Stimulated activated CD4-positive, alpha-beta T cell treated with anti-CD3 and anti-CD28 coated beads, Interleukin-4, amount 100 ng/mL, for 24 hours (primary cell): ENCODE data around the gene CSRNP3.

ENCODE experiments used
- DNase-seq: peaks from one replicate; pipeline ENCODE4 v3.0.0-alpha.2; 2020

Gene CSRNP3

DNA sequence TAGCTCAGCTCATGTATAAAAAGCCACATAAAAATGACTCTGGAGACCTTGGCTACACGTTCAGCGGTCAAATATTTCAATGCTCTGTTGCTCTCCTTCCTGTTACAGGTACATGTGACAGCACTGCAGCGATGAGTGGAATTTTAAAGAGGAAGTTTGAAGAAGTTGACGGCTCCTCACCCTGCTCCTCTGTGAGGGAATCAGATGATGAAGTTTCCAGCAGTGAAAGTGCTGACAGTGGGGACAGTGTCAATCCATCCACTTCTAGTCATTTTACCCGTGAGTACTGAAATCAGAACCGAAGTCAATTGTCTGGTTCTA is 125.4 kb downstream of the CSRNP3 start:
- no peak for DNase-seq

DNA sequence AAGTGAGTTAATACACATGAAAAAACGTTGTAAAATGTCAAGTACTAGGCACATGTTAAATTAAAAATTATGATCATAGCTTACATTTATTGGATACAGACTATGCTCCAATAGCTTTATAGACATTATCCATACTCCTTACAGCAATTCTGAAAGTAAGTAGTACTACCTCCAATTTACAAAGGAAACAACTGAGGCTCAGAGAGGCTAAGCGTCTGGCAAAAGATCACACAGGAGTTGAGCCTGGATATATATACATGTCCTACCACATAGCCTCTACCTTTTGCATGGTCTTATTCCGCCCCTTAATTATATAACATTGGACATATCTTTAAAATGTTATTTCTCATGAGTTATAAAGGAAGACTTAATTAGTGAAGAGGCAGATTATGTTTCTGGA is 127.3 kb downstream of the CSRNP3 start:
- no peak for DNase-seq

DNA sequence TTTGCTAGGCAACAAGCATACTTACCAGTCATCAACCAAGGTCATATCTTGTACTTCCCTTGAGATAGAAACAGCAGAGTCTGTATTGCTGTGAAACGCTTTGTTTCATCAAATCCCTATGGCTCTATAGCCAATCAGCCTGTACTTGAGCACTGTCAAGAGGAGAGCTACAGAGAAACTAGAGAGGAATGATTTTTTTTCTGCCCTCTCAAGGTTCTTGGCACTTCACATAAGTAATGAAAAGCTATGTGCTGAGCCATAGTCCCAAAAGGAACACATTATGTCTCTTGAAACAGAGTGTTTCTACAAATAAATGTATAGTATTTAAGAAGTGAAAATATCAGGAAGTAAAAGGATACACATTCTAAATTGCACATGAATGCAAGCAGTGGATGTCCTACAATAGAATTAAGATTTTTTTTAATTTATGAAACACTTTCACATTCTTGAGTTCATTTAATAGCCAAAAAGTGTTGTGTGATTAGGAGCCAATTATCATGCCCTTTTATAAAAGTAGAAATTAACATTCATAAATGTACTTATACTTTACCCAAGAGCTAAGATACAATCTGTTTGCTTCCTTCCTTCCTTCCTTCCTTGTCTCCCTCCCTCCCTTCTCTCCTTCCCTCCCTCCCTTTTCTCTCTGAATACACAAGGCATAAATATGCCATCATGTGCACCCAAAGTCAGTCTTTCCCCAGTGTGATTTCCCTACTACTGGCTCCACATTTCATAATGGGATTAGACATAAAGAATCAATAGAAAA is 131.8 kb downstream of the CSRNP3 start:
- DNase-seq: no peak

DNA sequence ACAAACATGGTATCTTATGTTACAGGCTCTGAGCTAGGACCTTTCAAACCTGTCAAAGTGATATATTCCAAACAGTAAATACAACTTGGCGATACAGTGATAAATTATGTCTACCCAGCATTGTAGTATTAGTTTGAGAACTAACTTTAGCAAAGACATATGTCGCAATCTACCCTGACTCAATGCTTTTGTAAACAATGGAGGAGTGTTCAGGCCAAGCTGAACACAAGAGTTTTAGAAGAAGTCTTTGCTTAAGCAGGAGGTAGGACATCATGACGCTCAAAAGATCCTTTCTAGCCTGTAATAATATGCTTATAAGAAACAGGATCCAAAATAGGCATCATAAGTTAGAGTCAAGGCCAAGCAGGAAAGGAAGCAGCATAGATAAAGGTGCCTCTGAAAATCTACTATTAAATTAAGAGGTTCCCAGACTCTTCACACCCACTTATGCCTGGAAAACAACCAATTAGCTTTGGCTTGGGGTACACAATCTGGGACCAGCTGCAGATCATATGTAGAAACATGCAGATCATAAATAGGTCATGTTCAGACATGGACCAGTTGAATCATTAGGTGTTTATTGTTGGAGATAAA is 132.5 kb downstream of the CSRNP3 start:
- no peak for DNase-seq

DNA sequence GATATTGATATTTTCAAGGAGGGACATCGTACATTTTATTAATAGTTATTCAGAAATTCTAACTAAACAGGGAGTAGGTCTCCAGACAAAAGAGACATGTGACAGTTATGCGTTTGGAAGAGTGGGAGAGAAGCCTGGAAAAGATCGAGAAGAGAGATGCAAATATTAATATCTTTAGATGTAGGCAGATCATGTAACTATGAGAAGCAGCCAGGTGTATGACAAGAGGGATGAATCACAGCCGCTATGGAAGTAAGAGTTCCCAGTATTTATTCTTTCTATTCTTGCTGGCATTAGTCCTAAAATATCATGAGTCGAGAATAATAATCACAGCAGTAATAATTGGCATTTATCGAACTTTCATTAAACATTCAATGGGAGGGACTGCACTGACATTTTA is 140.2 kb downstream of the CSRNP3 start:
- no peak for DNase-seq

DNA sequence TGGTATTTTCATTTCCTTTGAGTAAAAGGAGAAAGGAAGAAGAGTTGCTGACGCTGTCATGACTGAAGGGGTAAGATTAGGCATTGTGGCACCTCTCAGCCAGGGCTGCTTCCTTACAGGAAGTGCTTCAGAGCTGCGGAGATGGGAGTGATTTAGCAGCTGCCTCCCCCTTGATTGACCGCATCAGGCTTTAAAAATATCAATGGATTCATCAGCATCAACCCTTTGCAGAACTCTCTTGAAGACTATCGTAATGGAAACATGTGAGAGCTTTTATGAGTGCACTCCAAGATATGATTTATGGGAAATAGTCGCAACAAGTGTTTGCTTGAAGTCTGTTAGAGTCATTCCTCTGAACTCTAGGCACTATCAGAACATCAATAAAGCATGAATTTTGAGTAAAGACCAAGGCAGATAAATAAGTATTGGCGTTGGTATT is 141.1 kb downstream of the CSRNP3 start:
- DNase-seq: no peak

DNA sequence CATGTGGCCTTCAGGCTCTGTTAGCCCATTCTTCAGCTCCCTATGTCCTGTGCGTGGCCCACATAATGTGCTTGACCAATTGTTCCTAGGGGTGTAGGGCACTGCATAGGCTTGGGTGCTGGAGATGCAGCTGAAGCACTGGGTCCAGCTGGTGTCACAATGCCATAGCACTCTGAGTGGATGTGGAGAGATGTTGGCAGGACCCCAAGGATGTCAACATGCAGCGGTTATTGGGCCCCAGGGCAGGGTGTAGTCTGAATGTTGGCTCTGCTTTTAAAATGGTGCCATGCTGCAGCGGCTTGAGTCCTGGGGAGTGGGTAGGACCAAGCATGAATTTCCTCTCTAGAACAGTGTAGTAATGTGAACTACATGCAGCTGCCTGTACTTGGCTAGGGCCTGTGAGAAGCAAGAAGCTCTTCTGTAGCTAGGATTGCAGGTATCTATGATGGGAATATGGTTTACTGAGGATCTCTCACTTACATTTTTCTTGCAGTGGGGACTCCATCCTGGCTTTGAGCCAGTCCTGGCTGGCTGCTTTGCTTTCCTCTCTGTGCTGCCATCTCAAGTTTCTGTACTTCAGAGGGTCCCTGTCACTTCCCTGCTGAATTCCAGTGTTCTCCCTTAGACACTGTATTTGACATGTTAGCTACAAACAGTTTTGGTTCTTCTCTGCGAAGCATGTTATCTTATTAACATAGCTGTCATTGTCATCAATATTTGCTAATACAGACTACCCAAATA is 148.4 kb downstream of the CSRNP3 start:
- DNase-seq: no peak

DNA sequence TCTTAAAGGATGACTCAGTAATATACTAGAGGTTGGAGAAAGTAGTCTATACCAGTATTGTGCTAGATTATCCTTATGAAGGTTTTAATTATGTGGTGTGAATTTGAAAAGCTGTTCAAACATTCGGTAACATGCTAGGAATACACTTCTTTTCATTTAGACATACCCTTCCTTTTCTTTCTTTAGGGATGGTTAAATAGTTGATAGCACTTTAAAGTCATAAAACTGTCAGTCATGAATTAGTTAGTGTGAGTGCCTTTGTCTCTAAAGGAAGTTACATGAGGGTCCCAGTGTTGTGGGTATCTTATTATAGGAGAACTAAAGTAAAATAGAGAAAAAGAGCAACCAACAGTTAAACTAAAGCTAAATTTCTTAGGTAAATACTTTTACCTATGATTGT is 149.3 kb downstream of the CSRNP3 start:
- DNase-seq: no peak

DNA sequence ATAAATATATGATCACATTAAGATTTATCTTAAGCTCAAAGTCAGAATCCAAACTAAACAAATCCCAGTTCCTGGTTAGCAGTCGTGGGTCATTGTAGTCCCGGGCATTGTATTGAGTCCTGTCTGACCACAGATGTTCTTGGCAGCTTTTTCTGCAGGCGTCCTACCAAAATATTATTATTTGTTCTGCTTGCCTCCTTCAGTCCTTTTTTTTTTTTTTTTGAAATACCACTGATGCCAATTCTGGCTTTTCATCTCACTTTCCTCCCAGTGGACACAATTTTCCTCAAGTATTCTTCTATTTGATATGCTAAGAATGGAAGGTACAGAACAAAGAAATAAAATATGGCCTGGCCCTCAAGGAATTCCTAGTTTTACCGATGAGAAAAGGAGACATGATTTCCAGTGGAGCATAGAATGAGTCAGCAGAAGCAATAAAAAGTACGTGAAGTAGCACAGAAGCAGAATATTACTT is 151.6 kb downstream of the CSRNP3 start:
- no peak for DNase-seq

DNA sequence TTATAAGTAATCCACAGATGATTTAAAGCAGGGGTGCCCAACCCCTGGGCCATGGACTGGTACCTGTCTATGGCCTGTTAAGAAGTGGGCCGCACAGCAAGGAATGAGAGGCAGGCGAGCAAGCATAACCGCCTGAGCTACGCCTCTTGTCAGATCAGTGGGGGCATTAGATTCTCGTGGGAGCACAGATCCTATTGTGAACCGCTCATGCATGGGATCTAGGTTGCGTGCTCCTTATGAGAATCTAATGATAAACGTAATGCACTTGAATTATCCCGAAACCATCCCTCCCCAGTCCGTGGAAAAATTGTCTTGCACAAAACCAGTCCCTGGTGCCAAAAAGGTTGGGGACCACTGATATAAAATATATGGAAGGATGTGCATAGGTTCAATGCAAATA is 153.7 kb downstream of the CSRNP3 start:
- DNase-seq: no peak

DNA sequence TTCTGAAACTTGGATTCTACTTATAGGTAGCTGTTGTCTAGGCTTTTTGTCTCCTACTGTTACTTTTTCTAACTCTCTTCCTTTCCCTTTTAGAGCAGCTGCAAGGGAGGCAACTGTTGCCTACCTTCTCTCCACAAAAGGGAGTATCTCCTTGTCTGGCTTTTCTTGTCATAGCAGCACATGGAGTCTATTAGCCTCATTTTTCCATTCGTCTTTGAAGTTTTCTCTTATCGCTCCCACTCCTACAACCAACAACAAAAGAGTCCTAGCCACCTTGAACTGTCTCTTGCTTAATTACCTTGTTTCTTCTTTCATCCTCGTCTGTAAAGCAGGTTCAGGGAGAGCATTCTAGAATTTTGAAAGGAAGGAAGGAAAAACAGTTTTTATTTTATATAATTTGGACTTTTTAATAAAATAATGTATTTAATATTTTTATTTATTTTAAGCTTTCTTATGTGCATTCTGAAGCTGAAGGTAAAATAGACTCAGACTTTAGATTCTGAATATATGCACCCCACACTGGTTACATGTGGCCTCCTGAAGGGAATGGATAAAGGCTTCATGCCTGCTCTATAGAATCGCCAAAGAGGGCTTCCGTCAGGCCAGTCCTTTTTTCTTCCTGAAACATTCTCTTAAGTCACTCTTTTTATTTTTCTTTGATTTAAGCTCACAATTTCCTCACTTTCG is 154.4 kb downstream of the CSRNP3 start:
- no peak for DNase-seq

DNA sequence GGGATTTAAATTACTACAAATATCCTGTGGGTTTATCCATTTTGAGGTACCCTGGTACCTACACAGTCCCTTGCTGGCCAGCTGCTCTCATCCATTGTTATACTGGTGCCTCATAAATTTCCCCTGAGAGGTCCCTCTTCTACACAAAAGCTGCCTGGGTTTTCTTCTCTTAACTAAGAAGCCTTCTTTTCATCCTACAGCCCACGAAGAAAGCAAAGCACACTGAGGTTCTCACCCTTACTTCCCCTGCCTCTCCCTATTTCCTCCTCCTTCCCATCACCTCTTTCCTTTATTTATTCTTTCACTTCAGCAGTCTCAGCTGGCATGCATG is 154.9 kb downstream of the CSRNP3 start:
- DNase-seq: no peak

DNA sequence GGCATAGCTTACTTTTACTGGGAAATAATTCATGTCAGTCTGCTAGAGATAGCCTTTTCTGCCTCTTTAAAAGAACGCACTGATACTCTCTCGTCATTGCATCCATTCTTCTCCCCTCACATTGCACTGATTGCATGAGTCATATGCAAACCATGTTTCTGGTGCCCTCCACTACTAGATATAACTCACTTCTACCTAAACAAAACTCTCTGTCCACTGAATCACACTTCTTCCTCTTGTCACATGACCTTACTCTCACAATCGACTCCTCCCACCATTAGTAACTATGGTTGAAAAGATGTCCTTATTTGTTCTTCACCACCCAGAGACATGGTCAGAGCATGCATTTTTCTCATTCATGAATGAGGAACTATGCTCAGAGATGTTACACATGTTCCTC is 158.0 kb downstream of the CSRNP3 start:
- no peak for DNase-seq

DNA sequence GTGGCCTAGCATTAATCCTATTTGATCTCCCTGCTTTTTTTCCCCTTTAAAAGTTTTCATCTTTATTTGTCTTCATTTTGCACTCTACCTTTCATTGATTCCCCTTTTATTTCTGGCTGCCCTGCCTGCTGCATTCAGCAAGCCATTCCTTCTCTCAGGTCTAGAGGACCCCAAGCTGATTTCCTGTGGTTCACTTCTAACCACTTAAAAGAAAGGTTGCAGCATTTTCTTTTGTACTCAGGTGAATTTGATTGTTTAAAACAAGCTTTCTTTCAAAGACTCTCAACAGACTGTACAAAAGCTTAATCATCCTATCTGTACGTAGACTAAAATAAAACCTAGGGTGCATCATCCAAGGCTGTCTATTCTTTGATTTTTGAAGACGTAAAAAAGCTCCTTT is 160.3 kb downstream of the CSRNP3 start:
- DNase-seq: no peak

DNA sequence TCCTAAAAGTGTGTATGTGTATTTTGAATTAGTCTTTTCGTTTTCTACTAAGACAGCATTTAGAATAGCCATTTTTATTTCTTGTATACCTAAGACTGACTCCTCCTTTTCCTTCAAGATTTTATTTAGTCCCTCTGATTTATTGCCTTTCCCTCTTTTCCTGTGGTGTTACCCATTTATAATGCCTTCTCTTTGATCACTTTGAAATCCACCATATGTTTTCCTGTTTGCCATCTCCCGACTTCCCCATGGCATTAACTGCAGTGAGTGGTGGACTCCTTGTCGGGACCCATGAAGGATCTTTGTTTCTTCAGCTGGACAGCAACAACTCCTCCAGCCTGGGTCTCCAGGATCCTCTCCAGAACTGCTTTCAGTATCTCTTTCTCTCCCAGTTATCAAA is 160.7 kb downstream of the CSRNP3 start:
- no peak for DNase-seq

DNA sequence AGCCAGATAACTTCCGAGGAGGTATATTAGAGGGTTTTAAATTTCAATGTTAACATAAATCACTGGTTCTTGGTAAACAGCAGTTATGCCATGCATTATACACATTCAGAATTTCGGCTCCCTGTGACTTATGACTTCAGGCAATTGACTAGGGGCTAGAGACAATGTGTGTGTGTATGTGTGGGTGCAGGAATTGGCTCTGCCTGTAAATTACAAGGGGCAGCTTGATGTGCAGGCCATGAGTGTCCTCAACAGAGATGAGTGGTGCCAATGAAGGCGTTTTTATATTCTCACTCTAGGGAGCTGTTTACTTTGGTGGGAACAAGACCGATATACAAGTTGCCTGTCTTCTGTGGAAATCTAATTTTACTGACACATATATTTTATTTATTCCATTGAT is 161.6 kb downstream of the CSRNP3 start:
- DNase-seq: no peak

DNA sequence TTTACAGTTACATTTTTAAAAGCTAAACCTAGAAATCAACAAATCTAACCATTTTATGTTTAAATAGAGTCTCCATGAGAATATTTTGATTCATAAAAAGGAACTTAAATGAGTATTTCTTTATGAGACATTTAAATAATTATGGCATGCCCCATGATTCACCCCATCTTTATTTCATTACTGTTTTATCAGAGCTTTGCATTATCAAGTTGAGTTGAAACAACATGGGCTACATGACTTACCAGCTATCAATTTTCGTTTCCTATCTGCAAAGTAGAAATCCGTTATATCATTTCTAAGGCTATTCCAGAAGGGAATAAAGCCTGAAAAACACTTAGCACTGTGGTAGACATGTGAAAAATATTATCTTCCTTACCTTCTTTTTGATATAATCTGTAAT is 163.1 kb downstream of the CSRNP3 start:
- DNase-seq: no peak

DNA sequence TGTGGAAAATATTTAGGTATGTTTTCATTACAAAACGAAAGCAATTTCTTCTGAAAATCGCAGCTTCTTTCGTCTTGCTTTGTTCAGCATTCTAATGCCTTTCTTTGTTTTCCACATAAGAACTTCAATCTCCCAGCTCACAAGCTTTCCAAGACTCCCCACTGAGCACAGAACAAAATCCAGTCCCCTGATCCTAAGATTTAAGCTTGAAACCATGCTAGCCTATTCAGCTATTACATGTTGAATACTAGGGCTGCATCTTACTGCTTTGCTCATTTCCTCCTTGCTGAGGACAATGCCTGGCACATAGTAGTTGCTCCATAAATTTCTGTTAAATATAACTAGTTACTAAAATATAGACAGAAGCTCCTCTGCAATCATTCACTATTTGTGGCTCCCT is 163.9 kb downstream of the CSRNP3 start:
- no peak for DNase-seq

DNA sequence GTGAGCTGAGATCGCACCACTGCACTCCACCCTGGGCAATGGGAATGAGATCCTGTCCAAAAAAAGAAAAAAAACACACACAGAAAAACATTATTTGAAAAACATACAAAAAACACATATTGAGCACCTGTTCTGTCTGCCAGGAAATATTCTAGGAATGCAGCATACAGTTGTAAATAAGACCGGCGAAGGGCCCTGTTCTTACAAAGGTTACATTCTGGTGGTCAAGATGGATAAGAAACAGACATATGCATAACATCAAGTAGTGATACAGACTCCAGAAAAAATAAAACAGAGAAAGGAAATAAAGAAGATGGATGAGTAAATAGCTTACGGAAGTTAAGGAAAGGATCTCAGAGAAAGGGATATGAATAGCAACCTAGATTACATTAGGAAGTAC is 164.8 kb downstream of the CSRNP3 start:
- no peak for DNase-seq

DNA sequence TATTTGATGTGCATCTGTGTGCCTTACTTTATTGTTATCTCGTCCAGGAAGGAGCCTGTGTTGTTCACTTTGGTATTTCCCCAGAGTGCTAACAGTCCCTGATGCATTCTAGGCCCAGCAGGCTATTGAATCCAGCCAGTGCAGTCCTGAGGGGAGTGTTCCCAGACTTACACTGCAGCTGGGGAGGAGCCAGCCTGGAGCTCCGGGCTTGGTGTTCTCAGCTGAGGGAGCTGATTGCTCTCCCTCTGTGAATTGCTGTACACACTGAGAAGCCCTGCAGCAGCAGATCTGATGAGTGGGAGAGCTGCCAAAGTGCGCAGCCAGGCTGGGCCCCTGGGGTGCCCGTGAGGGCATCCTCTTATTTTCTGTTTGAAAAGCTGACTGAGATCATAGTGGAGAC is 165.4 kb downstream of the CSRNP3 start:
- no peak for DNase-seq

DNA sequence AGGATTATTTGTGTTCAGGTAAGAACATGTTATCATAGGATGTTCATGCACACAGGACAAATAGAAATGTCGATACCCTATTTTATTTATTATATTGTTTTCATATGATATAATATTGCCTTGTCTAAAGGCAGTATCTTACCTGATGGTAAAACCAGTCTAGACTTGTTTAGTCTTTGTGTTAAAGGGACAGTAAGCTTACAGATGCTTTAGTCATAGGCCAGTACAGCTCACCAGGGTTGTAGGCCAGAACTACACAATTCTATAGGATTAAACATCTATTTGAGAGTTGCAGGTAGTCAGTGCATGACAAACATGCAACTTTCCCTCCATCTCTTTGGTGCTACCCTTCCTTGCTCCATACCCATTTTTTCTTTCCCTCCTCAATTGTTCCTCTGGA is 166.0 kb downstream of the CSRNP3 start:
- DNase-seq: no peak

DNA sequence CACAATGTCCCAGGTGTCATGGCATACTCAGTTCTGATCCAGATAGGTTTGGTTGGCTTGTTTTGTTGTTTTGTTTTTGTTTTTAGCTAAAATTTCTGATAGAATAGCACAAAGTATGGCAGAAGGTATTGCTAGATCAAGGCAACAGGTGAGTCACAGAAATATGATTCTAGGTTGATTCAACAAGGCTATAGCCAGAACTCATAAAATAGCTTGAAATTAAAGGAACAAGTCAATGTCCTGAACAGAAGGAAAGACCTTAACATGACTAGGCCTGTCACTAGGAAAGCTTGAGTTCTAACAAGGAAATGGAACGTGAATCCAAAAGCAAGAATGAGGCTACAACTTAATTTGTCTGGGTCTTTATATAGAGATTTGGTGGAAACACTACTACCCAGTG is 167.5 kb downstream of the CSRNP3 start:
- DNase-seq: no peak

DNA sequence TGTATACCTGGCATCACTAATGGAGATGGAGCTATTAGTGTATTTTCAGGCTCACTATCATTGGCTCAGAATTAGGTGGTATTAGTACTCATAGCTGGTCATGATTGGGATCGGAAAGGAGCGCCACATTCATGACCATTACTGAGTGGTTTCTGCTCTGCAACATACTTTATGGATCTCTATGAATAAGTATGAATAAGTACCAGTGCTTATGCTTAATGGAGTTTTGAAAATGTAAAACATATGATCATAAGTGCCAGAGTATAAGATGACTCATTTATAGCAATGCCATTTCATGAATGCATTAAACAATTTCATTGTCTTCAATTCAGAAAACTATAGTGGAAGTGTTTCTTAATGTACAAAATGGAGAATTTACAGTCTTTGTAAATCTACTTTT is 167.9 kb downstream of the CSRNP3 start:
- no peak for DNase-seq

DNA sequence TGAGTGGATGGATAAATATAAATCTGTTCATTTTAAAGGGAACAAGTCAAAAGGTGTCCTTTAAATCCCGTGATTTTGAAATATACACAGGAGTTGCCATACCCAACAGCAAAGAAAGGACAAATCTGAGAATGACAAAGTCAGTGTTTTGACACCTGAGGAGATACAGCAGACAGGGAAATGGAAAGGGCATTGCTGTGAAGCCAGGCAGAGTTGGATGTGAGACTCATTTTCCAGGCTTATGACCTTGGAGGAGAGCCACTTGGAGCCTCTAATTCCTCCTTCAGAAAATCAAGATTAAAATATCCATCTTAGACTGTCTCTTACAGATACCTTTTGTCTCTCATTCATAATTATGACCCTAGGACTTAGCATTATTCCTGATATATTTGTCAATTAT is 170.0 kb downstream of the CSRNP3 start:
- DNase-seq: no peak
